ENCODE results near the gene CERS4.
A peak's percentile ranks its signal among the peaks of the same experiment; 100 is the strongest.

DNA sequence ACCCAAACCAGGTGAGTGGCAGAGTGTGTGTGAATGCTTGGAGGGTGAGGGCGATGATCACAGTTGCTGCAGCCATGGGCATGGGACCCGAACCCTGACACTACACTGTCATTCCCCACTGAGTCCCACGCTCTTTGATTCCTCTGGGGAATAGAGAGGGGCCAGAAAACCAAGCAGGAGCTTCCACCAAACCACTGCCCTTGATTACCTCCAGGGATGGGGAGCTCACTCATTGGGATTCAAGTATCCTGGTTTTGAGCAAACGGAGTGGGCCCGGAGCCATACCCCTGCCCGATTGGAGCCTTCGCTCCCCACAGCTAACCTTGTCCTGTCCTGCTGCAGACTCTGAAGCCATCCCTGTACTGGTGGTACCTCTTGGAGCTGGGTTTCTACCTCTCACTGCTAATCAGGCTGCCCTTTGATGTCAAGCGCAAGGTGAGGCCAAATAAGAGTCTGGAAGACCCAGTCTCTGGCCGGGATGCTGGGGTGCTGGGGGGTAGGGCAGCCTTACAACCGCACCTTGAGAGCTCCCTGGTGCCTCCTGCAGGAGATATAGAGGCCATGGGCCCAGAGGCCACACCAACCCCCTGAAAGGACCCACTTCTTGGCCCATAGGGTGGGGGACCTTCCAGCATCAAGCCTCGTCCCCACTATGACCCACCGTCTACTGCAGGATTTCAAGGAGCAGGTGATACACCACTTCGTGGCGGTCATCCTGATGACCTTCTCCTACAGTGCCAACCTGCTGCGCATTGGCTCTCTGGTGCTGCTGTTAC is 47.3 kb downstream of the CERS4 start:
- TF ChIP-seq CTCF (IDR thresholded peaks at IDR 0.05; ENCODE audit: control extremely low read depth in 1 of 3, insufficient read depth in 1 of 3, low read depth in 1 of 3, low read length in 3 of 3) (peak in 1 of 3 experiments; percentile 3; a peak in 1 of 4 replicates), TAF1 (IDR thresholded peaks at IDR 0.05; ENCODE audit: low read depth, low read length) (no peak)
